GM08714 (cell line): ENCODE results near the gene SMIM35.
"Not testable (repeated sequence)": the region's sequence is repeated elsewhere in the genome, so short reads cannot be mapped to it uniquely, and the experiment has no call there.

Experiments
- H3K4me3 ChIP-seq: fragments of 200-500 bp; sonication (Bioruptor generic); 2 replicates; pipeline ENCODE4 v1.5.1; 2014; ENCODE audit warnings: mild to moderate bottlenecking, low read length, inconsistent platforms
- ZNF274 ChIP-seq: IDR thresholded peaks from 2 replicates; pipeline ENCODE4 v1.6.1; 2012; ENCODE audit warnings: mild to moderate bottlenecking, low read depth, low read length

SMIM35 gene

DNA sequence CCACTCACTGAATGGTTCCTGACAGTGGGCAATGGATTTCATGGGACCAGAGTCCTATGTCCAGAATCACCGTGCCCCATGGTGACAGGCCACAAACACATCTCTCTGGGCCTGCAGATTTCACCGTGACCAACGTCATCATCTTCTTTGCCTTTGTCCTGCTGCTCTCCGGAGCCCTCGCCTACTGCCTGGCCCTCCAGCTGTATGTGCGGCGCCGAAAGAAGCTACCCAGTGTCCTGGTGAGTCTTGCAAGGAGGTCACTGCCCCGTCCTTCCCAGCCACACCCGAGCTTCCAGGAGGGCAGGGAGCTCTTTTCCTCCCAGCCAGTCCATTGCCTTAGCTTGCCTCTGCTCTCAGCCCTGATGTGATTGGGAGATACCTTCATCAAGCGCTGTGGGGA is 91.3 kb downstream of the SMIM35 start:
- TF ChIP-seq ZNF274, result no peak
- H3K4me3 ChIP-seq, result no peak overlapping the region

DNA sequence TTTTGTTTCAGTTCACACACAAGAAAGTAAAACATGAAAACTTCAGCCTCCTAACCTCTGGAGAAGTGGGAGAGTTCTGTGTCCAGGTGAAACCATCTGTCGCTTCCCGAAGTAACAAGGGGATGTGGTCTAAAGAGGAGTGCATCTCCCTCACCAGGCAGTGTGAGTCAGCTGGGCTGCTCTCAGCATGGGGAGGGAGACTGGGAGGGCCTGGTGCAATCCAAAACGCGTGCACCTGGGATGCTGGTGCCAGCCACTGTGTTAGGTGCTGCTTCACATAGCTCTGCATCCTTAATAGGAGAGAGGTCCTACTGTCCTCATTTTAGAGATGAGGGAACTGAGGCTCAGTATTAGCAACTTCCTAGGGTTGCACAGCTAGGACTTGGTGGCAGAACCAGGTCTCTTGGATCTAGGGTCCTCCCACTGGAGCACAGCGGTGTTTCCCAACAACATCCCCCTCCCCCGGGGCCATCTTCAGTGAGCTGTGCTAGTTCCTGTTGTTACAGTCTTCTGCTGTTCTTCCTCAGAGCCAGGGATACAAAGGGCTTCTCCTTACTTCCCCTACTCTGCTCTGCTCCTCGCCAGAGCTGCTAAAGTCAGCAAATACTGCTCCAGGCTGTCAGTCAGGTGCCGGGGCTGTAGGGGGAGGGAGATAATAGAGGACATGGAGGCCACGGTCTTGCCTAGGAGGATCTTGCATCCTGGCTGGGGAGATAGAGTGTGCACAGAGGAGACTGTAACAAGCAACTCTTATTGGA is 92.6 kb downstream of the SMIM35 start:
- no peak for TF ChIP-seq ZNF274
- no peak overlapping the region for H3K4me3 ChIP-seq

DNA sequence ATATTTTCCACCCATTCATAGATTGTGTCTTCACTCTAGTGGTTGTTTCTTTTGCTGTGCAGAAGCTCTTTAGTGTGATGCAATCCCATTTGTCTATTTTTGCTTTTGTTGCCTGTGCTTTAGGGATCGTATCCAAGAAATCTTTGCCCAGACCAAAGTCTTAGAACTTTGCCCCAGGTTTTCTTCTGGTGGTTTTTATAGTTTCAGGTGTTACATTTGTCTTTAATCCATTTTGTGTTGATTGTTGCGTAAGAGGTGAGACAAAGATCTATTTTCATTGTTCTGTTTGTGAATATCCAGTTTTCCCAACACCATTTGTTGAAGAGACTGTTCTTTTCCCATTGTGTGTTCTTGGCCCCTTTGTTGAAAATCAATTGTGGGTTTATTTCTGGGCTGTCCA is 94.1 kb downstream of the SMIM35 start:
- TF ChIP-seq ZNF274, result no peak
- no peak overlapping the region for H3K4me3 ChIP-seq

DNA sequence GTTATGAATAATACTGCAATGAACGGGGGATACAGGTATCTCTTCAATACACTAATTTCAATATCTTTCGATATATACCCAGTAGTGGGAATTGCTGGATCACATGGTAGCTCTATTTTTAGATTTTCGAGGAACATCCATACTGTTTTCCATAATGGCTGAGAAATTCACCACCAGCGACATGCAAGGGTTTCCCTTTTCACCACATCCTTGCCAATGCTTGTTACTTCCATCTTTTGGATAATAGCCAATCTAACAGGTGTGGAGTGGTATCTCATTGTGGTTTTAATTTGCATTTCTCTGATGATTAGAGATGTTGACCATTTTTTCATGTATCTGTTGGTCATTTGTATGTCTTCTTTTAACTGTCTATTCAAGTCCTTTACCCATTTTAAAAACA is 94.6 kb downstream of the SMIM35 start:
- no peak overlapping the region for H3K4me3 ChIP-seq
- TF ChIP-seq ZNF274, result no peak

- no peak for TF ChIP-seq ZNF274
- no peak overlapping the region for H3K4me3 ChIP-seq
These were observed 97.2 kb downstream of the SMIM35 start for GRCh38 chr11:117989351-117990102.

- no peak for TF ChIP-seq ZNF274
- H3K4me3 ChIP-seq, result peak overlapping the region; percentile 78
These were observed 99.7 kb downstream of the SMIM35 start for GRCh38 chr11:117986981-117987574.

- H3K4me3 ChIP-seq, result peak within 1 kb of the TSS; percentile 78
- TF ChIP-seq ZNF274, result no peak
These were observed 100.5 kb downstream of the SMIM35 start, which contains the start of gene IL10RA for GRCh38 chr11:117985953-117986887. TSS of gene IL10RA (plus strand) at chr11:117986394. CDS start at chr11:117986468, 74 bp downstream.

DNA sequence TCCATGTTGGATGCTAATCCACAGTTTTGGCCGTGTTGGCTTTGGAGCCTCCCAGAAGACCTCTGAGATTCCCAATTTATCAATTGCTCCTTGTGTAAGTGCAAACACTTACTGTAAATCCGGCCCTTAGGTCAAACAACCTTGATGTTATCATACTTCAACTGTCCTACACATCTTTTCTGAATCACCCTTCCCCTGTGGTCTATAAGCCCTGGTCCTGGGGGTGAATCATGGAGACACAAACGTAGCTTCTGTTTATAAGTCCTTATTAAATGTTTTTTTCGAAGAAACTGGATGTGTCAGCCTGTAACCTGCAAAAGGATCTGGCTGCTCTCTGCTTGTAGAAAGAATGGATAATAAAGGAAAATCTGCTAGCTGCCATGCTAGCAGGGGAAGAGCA is 102.3 kb downstream of the SMIM35 start:
- TF ChIP-seq ZNF274, result no peak
- H3K4me3 ChIP-seq, result no peak overlapping the region

- no peak for TF ChIP-seq ZNF274
- H3K4me3 ChIP-seq, result no peak overlapping the region
These were observed 103.6 kb downstream of the SMIM35 start for GRCh38 chr11:117983163-117983475.

GRCh38 chr11:117980720-117981119 is 106.0 kb downstream of the SMIM35 start:
- H3K4me3 ChIP-seq, result no peak overlapping the region
- TF ChIP-seq ZNF274, result no peak

DNA sequence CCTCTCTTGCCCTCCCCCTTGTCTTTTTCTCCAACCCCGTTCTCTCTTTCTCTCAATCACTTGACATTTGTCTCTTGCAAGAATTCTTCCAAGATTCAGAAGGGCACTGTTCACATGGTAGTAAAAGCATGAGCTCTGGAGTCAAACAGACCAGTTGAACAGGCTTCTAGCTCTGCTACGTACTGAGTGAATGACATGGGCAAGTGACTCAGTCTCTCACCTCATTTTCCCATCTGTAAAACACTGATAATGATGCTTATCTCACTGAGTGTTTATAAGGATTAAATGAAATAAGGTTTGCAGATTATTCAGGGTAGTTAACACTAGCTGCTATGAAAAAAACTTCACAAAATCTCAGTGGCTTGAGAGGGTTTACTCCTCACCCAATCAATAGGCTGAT is 106.5 kb downstream of the SMIM35 start:
- H3K4me3 ChIP-seq, result no peak overlapping the region
- TF ChIP-seq ZNF274, result no peak

DNA sequence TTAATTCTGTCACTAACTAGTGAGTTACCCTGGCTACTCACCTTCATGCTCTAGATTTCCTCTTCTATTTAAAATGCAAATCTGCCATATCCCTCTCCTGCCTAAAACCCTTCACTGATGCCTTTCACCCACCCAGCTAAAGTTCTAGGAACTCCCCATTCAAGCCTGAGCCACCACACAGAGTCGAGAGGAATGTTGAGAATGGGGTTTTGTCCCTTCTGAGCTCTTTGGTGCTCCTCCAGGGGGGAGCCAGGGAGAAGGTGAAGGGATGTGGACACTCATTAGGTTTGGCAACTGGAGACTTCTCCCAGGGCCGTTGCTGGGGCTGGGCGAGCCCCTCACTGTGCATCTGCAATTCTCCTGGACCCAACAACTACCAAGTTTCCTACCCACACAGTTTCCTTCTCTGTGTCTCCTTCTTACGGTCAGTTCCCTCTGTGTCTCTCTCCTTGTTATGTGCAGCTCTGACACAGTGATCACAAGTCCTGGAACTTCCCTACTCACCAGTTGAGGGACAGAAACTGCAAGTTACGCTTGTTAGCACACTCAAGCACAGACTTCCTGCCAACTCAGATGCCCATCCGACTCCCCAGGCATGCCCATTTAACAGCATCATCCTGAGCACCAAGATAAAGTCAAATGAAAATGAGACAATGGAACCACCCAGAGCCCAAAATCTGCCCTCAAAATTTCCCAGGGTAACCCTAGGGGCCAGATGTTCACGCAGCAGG is 107.1 kb downstream of the SMIM35 start:
- no peak for TF ChIP-seq ZNF274
- no peak overlapping the region for H3K4me3 ChIP-seq

GRCh38 chr11:117978991-117979390 is 107.8 kb downstream of the SMIM35 start:
- TF ChIP-seq ZNF274, result no peak
- H3K4me3 ChIP-seq, result no peak overlapping the region

DNA sequence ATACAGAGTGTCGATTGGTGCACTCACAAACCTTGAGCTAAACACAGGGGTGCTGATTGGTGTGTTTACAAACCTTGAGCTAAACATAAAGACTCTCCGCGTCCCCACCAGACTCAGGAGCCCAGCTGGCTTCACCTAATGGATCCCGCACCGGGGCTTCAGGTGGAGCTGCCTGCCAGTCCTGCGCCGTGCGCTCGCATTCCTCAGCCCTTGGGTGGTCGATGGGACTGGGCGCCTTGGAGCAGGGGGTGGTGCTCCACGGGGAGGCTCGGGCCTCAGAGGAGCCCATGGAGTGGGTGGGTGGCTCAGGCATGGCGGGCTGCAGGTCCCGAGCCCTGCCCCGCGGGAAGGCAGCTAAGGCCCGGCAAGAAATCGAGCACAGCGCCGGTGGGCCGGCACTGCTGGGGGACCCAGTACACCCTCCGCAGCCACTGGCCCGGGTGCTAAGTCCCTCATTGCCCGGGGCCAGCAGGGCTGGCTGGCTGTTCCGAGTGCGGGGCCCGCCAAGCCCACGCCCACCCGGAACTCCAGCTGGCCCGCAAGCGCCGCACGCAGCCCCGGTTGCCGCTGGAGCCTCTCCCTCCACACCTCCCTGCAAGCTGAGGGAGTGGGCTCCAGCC is 108.4 kb downstream of the SMIM35 start:
- not testable (repeated sequence) for H3K4me3 ChIP-seq

DNA sequence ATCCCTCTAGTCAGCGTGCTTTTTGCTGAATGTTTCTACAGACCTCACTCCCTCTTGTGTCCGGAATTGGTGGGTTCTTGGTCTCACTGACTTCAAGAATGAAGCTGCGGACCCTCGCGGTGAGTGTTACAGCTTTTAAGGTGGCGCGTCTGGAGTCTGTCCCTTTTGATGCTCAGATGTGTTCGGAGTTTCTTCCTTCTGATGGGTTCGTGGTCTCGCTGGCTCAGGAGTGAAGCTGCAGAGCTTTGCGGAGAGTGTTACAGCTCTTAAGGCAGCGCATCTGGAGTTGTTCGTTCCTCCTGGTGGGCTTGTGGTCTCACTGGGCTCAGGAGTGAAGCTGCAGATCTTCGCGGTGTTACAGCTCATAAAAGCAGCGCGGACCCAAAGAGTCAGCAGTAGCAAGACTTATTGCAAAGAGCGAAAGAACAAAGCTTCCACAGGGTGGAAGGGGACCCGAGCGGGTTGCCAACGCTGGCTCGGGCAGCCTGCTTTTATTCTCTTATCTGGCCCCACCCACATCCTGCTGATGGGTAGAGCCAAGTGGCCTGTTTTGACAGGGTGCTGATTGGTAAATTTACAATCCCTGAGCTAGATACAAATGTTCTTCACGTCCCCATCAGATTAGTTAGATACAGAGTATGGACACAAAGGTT is 109.0 kb downstream of the SMIM35 start:
- H3K4me3 ChIP-seq, result not testable (repeated sequence)
